Gastrocnemius medialis (tissue), 4 donors: ENCODE results near the gene REX1BD. TPM values are rescaled to one million over a fixed set of nuclear protein-coding genes. Genes with fewer than 3 reads are reported as not detected.

ENCODE experiments used
- ATAC-seq, 2 donors: fragments of 150-250 bp; one replicate each; pipeline ENCODE4 v1.9.1; 2016
- DNase-seq, 2 donors: peaks; one replicate each; pipeline ENCODE4 v3.0.0-alpha.2; 2019
- H3K27ac ChIP-seq, 4 donors: fragments of 200-600 bp; sonication (generic); 1 replicate in 1 of 4; 2 replicates in 3 of 4; pipeline ENCODE4 v1.5.1; 2016 to 2018; ENCODE audit warnings: mild to moderate bottlenecking in 2 of 4, moderate library complexity in 1 of 4
- H3K27me3 ChIP-seq, 3 donors: fragments of 200-600 bp; sonication (generic) in 2 of 3; 1 replicate in 1 of 3; 2 replicates in 2 of 3; pipeline versions ENCODE4 v1.5.1 to v1.6.0; 2016 to 2019; ENCODE audit warnings: mild to moderate bottlenecking in 1 of 3, moderate library complexity in 1 of 3
- H3K36me3 ChIP-seq, 2 donors: fragments of 200-600 bp; sonication (generic) in 1 of 2; one replicate each; pipeline ENCODE4 v1.5.1; 2017 to 2018
- H3K4me1 ChIP-seq, 2 donors: fragments of 200-600 bp; sonication (generic) in 1 of 2; one replicate each; pipeline ENCODE4 v1.5.1; 2016 to 2017; ENCODE audit warnings: mild to moderate bottlenecking in 2 of 2
- H3K4me3 ChIP-seq, 4 donors: fragments of 200-600 bp; sonication (generic) in 3 of 4; 1 replicate in 1 of 4; 2 replicates in 3 of 4; pipeline ENCODE4 v1.5.1; 2016 to 2019; ENCODE audit warnings: mild to moderate bottlenecking in 2 of 4
- H3K9me3 ChIP-seq, 3 donors: fragments of 200-600 bp; sonication (generic) in 2 of 3; 1 replicate in 1 of 3; 2 replicates in 2 of 3; pipeline ENCODE4 v1.5.1; 2016 to 2019
- POLR2A ChIP-seq, 2 donors: fragments of 450-650 bp; IDR thresholded peaks; one replicate each; pipeline ENCODE4 v1.6.1; 2017; ENCODE audit warnings: antibody characterized with exemption in 2 of 2, mild to moderate bottlenecking in 2 of 2, moderate library complexity in 2 of 2
- in situ Hi-C, 4 donors: fragments of 200-750 bp; cut with MboI; loops; one replicate each; pipeline versions ENCODE4 v1.15.0 to v1.8.0; 2017; ENCODE audit warnings: low sequenced_read_pairs in 4 of 4
- intact Hi-C: fragments of 100-400 bp; cut with DNase I; formaldehyde crosslinking; loops from one replicate; pipeline ENCODE4 v1.15.1; 2023; ENCODE audit warnings: low total_unique reads
- total RNA-seq, 4 donors: library from RNA; depleted of rRNA; stranded (reverse); fragments of >200 nt; gene quantifications; one replicate each; pipeline versions ENCODE4 v1.1.0 to v1.2.3, GENCODE V29; 2016
- TF ChIP-seq, protein P1 (sequence below), 5 experiments: fragments of 450-650 bp in 3 of 5; fragments of 200-600 bp in 2 of 5; sonication (generic) in 2 of 5; IDR thresholded peaks in 4 of 5; conservative IDR thresholded peaks in 1 of 5; 1 replicate in 4 of 5; 2 replicates in 1 of 5; pipeline ENCODE4 v1.5.1; 2016 to 2019; ENCODE audit warnings: antibody characterized with exemption in 5 of 5, mild to moderate bottlenecking in 3 of 5, moderate library complexity in 3 of 5

Gene REX1BD
- total RNA-seq, 4 donors from 2014 or later = 163 to 337 (median 187) TPM

DNA sequence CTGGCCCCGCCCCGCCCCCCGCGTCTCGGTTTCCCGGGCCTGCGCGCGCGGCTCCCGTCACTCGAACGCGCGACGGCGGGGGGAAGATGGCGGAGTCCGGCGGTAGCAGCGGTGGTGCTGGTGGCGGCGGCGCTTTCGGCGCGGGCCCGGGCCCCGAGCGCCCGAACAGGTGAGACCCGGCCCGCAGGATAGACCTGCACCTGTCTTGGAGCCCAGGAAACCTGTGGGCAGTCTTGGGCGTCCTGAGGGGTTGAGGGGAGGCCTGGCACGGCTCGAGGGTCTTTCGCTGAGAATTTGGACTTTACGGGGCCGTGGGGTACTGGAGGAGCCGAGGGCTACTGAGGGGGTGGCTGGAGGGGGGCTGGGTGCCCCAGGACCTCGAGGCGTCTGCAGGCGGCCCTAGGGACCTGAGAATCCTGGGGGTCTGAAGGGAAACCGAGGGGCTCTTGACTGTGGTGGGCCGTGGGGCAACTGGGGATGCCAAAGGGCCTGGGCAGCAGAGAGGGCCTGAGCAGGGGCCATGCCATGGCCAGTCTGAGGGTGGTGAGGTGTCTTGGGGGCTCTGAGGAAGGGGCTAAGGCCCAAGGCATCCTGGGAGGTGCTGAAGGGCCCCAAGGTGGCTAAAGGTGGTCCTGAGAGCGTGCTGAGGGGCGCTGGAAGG, 48.5 kb downstream of the REX1BD start, which contains the start of gene KLHL26:
Gene KLHL26, plus strand, starts transcription at position 60 of the 661 bp plus-strand sequence. Its CDS starts 27 bp downstream, at position 87.
- peaks cover 12 to 17% of the 10 kb centered on the region in 2 donors for H3K4me1 ChIP-seq
- ATAC-seq (peak in 1 of 2 donors; percentile 0), DNase-seq (no peak)
- H3K4me3 ChIP-seq = peak within 1 kb of the TSS; percentile 78 to 99 (median 86)
- in situ Hi-C loops (no loop called here), intact Hi-C loops (loop anchor here (1.0 to 10.0 kb wide), 2 partner anchors 46 to 678 kb away; partner anchors contain the start of gene CRTC1)
- H3K36me3 ChIP-seq = no peaks in the 10 kb centered on the region
- TF ChIP-seq POLR2A (IDR thresholded peaks at IDR 0.05) = peak; percentile 83 to 90
- TF ChIP-seq, protein P1, sequence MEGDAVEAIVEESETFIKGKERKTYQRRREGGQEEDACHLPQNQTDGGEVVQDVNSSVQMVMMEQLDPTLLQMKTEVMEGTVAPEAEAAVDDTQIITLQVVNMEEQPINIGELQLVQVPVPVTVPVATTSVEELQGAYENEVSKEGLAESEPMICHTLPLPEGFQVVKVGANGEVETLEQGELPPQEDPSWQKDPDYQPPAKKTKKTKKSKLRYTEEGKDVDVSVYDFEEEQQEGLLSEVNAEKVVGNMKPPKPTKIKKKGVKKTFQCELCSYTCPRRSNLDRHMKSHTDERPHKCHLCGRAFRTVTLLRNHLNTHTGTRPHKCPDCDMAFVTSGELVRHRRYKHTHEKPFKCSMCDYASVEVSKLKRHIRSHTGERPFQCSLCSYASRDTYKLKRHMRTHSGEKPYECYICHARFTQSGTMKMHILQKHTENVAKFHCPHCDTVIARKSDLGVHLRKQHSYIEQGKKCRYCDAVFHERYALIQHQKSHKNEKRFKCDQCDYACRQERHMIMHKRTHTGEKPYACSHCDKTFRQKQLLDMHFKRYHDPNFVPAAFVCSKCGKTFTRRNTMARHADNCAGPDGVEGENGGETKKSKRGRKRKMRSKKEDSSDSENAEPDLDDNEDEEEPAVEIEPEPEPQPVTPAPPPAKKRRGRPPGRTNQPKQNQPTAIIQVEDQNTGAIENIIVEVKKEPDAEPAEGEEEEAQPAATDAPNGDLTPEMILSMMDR (IDR thresholded peaks at IDR 0.05 in 4 of 5, conservative IDR thresholded peaks at IDR 0.05 in 1 of 5) = no peak
- H3K9me3 ChIP-seq = no peaks in the 10 kb centered on the region
- no peaks in the 10 kb centered on the region for H3K27me3 ChIP-seq
- peak within 1 kb of the TSS; percentile 85 to 98 (median 92) for H3K27ac ChIP-seq

DNA sequence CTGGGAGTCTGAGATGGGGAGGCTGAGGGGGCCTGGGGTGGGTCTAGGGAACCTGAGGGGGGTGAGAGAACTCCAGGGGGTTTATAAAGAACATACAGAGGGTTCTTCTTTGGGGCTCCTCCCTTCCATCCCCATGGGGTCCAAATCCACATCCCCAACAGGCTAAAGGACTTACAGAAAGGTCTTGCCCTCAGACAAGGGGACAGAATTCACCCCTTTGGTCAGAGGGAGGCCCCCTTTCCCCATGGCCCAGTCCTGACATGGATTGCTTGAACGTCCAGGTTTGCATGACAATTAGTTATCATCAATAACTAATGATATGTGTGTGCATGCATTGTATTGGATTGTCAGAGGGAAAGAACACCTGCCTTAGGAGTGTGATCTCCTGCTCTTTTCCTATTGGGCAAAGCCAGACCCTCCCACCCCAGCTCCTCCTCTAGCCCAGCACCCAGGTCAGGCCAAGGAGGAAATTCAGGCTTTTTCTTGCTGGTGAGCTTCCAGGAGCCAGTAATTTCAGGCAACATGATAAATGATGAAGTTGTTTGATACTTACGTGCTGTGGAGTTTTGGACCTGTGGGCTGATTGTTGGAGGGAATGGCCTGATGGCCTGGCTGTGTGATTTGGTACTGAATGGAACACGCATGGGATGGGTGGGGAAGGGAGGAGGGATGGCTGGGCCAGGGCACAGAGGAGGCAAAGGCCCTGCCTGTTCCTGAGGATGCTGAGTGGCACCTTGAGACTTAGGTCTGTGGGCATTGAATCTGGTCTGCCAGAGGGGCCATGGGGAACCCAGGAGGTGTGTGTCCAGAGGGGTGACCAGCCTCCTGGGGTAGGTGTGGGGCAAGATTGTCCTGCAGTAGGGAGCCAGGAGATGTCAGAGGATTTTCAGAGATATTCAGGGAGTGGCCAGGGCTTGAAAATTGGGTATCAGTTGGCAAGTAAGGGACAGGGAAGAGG, 49.4 kb downstream of the REX1BD start:
- Histone ChIP-seq H3K9me3 (no peaks in the 10 kb centered on the region), H3K4me1 (peaks cover 12 to 17% of the 10 kb centered on the region in 2 donors), H3K36me3 (no peaks in the 10 kb centered on the region), H3K27ac (peak overlapping the region; percentile 85 to 98 (median 92)), H3K4me3 (peak overlapping the region; percentile 78 to 99 (median 86)), H3K27me3 (no peaks in the 10 kb centered on the region)
- TF ChIP-seq POLR2A (IDR thresholded peaks at IDR 0.05) = no peak
- TF ChIP-seq, protein P1 (IDR thresholded peaks at IDR 0.05 in 4 of 5, conservative IDR thresholded peaks at IDR 0.05 in 1 of 5) = no peak
- intact Hi-C loops = loop anchor here (10.0 kb wide), 1 partner anchor 677 kb away; no protein-coding TSS in a partner anchor
- DNase-seq (no peak), ATAC-seq (no peak)
- in situ Hi-C loops = no loop called here

DNA sequence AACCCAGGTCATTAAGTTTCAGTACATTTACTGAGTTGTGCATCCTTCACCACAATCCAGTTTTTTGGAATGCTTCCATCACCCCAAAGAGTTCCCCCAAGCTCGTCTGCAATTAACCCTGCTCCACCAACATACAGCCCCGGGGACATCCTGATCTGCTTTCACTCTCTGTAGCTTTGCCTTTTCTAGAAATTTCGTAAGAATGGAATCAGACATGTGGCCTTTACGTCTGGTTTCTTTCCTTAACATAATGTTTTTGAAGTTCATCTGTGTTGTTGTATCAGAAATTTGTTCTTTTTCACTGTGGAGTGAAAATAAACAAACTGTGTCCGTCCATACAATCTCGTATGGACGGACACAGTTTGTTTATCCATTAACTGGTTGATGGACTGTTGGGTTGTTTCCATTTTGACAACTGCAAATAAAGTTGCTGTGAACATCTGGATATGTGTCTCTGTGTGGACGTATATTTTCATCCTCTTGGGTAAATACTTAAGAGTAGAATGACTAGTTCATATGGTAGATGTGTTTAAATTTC, 51.2 kb downstream of the REX1BD start:
- no peaks in the 10 kb centered on the region for H3K36me3 ChIP-seq
- DNase-seq (no peak), ATAC-seq (no peak)
- intact Hi-C loops = loop anchor here (10.0 kb wide), 1 partner anchor 675 kb away; no protein-coding TSS in a partner anchor
- in situ Hi-C loops = no loop called here
- H3K4me3 ChIP-seq = no peak overlapping the region
- peaks cover 12 to 19% of the 10 kb centered on the region in 2 donors for H3K4me1 ChIP-seq
- no peak for TF ChIP-seq POLR2A (IDR thresholded peaks at IDR 0.05)
- TF ChIP-seq, protein P1 (IDR thresholded peaks at IDR 0.05 in 4 of 5, conservative IDR thresholded peaks at IDR 0.05 in 1 of 5) = no peak
- no peaks in the 10 kb centered on the region for H3K27me3 ChIP-seq
- no peak overlapping the region for H3K27ac ChIP-seq
- no peaks in the 10 kb centered on the region for H3K9me3 ChIP-seq

Other genes with a start within 250 kb of the REX1BD start
- gene PGPEP1, start 248.2 kb upstream of the REX1BD start, total RNA-seq = 10 to 100 TPM; 11.7 to 42.3 (median 23.6) TPM
- 1 to 10 TPM in 2 of 4 donors, not detected in 2; 1.4 to 2.7 TPM for gene GDF15, start 202.6 kb upstream of the REX1BD start, total RNA-seq
- 1 to 10 TPM in 3 of 4 donors, under 1 TPM in 1; 0.34 to 4.2 (median 2.3) TPM for gene LRRC25, start 191.2 kb upstream of the REX1BD start, total RNA-seq
- 10 to 100 TPM; 24.7 to 65.2 (median 44.1) TPM for gene SSBP4, start 169.4 kb upstream of the REX1BD start, total RNA-seq
- 10 to 100 TPM in 1 of 4 donors, 1 to 10 TPM in 3; 5.1 to 29.1 (median 7.8) TPM for gene ISYNA1, start 150.7 kb upstream of the REX1BD start, total RNA-seq
- 10 to 100 TPM; 21.8 to 30.8 (median 27.3) TPM for gene ELL, start 66.7 kb upstream of the REX1BD start, total RNA-seq
- gene FKBP8, start 45.2 kb upstream of the REX1BD start, total RNA-seq = 100 to 1,000 TPM; 157 to 195 (median 184) TPM
- gene KXD1, start 30.9 kb upstream of the REX1BD start, total RNA-seq = 100 to 1,000 TPM in 3 of 4 donors, 10 to 100 TPM in 1; 97.1 to 155 (median 106) TPM
- 100 to 1,000 TPM; 512 to 719 (median 537) TPM for gene UBA52, start 16.9 kb upstream of the REX1BD start, total RNA-seq
- gene CRLF1, start 18.0 kb downstream of the REX1BD start, total RNA-seq = 10 to 100 TPM; 14.9 to 61.6 (median 35.3) TPM
- 1 to 10 TPM in 1 of 4 donors, under 1 TPM in 2, not detected in 1; 0.20 to 2.1 (median 0.36) TPM for gene TMEM59L, start 24.1 kb downstream of the REX1BD start, total RNA-seq
- 10 to 100 TPM in 1 of 4 donors, 1 to 10 TPM in 3; 5.2 to 12.0 (median 7.3) TPM for gene KLHL26, start 48.2 kb downstream of the REX1BD start, total RNA-seq
- gene CRTC1, start 94.9 kb downstream of the REX1BD start, total RNA-seq = 1 to 10 TPM; 2.8 to 8.8 (median 3.7) TPM
- 10 to 100 TPM in 1 of 4 donors, 1 to 10 TPM in 1, under 1 TPM in 1, not detected in 1; 0.24 to 77.8 (median 1.3) TPM for gene COMP, start 202.5 kb downstream of the REX1BD start, total RNA-seq
- gene UPF1, start 243.2 kb downstream of the REX1BD start, total RNA-seq = 10 to 100 TPM; 26.0 to 64.9 (median 46.4) TPM